ENCODE results near the gene BCAS2.
A peak's percentile ranks its signal among the peaks of the same experiment; 100 is the strongest.

Gene BCAS2

GRCh38 chr1:114581335-114582287, at the start of gene BCAS2:
Gene BCAS2 (minus strand): TSS chr1:114581615. CDS start chr1:114581591, 24 bp downstream.
- TF ChIP-seq GATA2 (IDR thresholded peaks at IDR 0.05; ENCODE audit: low read depth, low read length) (no peak), GATA3 (IDR thresholded peaks at IDR 0.05; ENCODE audit: low read depth, low read length) (no peak)

GRCh38 chr1:114627107-114627506, 45.7 kb upstream of the BCAS2 start:
- no peak for TF ChIP-seq GATA2 (IDR thresholded peaks at IDR 0.05; ENCODE audit: low read depth, low read length)

GRCh38 chr1:114623364-114623763, 41.9 kb upstream of the BCAS2 start:
- TF ChIP-seq GATA2 (IDR thresholded peaks at IDR 0.05; ENCODE audit: low read depth, low read length) (no peak), GATA3 (IDR thresholded peaks at IDR 0.05; ENCODE audit: low read depth, low read length) (no peak)

GRCh38 chr1:114620419-114620818, 39.0 kb upstream of the BCAS2 start:
- no peak for TF ChIP-seq GATA3 (IDR thresholded peaks at IDR 0.05; ENCODE audit: low read depth, low read length)
- TF ChIP-seq GATA2 (IDR thresholded peaks at IDR 0.05; ENCODE audit: low read depth, low read length) = no peak

GRCh38 chr1:114618606-114619005, 37.2 kb upstream of the BCAS2 start:
- TF ChIP-seq GATA2 (IDR thresholded peaks at IDR 0.05; ENCODE audit: low read depth, low read length) = no peak
- TF ChIP-seq GATA3 (IDR thresholded peaks at IDR 0.05; ENCODE audit: low read depth, low read length) = no peak

GRCh38 chr1:114610546-114611245, 29.3 kb upstream of the BCAS2 start:
- TF ChIP-seq GATA3 (IDR thresholded peaks at IDR 0.05; ENCODE audit: low read depth, low read length) (no peak), GATA2 (IDR thresholded peaks at IDR 0.05; ENCODE audit: low read depth, low read length) (no peak)

- TF ChIP-seq GATA2 (IDR thresholded peaks at IDR 0.05; ENCODE audit: low read depth, low read length) (no peak), GATA3 (IDR thresholded peaks at IDR 0.05; ENCODE audit: low read depth, low read length) (no peak)
Measured at GRCh38 chr1:114609826-114610225, 28.4 kb upstream of the BCAS2 start.

- peak; percentile 45 for TF ChIP-seq GATA2 (IDR thresholded peaks at IDR 0.05; ENCODE audit: low read depth, low read length)
- TF ChIP-seq GATA3 (IDR thresholded peaks at IDR 0.05; ENCODE audit: low read depth, low read length) = no peak
Measured at GRCh38 chr1:114609026-114609425, 27.6 kb upstream of the BCAS2 start.

- TF ChIP-seq GATA2 (IDR thresholded peaks at IDR 0.05; ENCODE audit: low read depth, low read length) = no peak
- TF ChIP-seq GATA3 (IDR thresholded peaks at IDR 0.05; ENCODE audit: low read depth, low read length) = no peak
Measured at GRCh38 chr1:114607223-114607622, 25.8 kb upstream of the BCAS2 start.

GRCh38 chr1:114597949-114598348, 16.5 kb upstream of the BCAS2 start:
- TF ChIP-seq GATA3 (IDR thresholded peaks at IDR 0.05; ENCODE audit: low read depth, low read length) (no peak), GATA2 (IDR thresholded peaks at IDR 0.05; ENCODE audit: low read depth, low read length) (no peak)

GRCh38 chr1:114595602-114596001, 14.2 kb upstream of the BCAS2 start:
- TF ChIP-seq GATA2 (IDR thresholded peaks at IDR 0.05; ENCODE audit: low read depth, low read length) = no peak
- no peak for TF ChIP-seq GATA3 (IDR thresholded peaks at IDR 0.05; ENCODE audit: low read depth, low read length)

GRCh38 chr1:114594046-114594445, 12.6 kb upstream of the BCAS2 start:
- TF ChIP-seq GATA2 (IDR thresholded peaks at IDR 0.05; ENCODE audit: low read depth, low read length) (no peak), GATA3 (IDR thresholded peaks at IDR 0.05; ENCODE audit: low read depth, low read length) (no peak)

GRCh38 chr1:114589122-114589521, 7.7 kb upstream of the BCAS2 start:
- TF ChIP-seq GATA2 (IDR thresholded peaks at IDR 0.05; ENCODE audit: low read depth, low read length) (no peak), GATA3 (IDR thresholded peaks at IDR 0.05; ENCODE audit: low read depth, low read length) (no peak)

GRCh38 chr1:114588196-114588689, 6.8 kb upstream of the BCAS2 start:
- TF ChIP-seq GATA3 (IDR thresholded peaks at IDR 0.05; ENCODE audit: low read depth, low read length) = no peak
- TF ChIP-seq GATA2 (IDR thresholded peaks at IDR 0.05; ENCODE audit: low read depth, low read length) = no peak

Measured in SH-SY5Y (cell line).